Measurements from ENCODE around the gene TRPM7. TPM values are rescaled to one million over a fixed set of nuclear protein-coding genes. Genes with fewer than 3 reads are reported as not detected.
A peak's percentile ranks its signal among the peaks of the same experiment; 100 is the strongest.

TRPM7 gene
- total and polyA plus RNA-seq, 2 of the 13 experiments (the other 11 are each of a cell fraction or from before 2014, with no cell fraction given): 11.0 to 36.0 TPM

DNA sequence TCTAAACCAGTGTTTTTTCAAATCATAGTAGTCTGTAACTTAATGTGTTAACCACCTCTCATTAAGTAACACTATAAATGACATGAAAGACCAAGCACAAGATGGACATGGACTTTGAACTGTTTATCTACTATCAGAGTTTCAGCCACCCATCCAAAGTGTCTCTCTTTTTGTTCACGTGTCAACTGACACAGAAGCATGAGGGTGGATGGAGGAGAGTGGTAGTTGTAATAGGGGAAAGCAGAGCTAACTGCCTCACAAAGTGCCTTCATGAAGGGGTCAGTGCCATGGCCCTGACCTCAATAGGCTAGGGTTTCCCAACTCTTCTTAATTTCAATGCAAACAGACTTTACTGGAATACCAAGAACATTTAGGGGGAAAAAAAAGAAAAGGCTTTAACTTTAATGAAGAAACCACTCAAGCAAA lies 32.1 kb upstream of the TRPM7 start (continued):
- TF ChIP-seq, protein P1, sequence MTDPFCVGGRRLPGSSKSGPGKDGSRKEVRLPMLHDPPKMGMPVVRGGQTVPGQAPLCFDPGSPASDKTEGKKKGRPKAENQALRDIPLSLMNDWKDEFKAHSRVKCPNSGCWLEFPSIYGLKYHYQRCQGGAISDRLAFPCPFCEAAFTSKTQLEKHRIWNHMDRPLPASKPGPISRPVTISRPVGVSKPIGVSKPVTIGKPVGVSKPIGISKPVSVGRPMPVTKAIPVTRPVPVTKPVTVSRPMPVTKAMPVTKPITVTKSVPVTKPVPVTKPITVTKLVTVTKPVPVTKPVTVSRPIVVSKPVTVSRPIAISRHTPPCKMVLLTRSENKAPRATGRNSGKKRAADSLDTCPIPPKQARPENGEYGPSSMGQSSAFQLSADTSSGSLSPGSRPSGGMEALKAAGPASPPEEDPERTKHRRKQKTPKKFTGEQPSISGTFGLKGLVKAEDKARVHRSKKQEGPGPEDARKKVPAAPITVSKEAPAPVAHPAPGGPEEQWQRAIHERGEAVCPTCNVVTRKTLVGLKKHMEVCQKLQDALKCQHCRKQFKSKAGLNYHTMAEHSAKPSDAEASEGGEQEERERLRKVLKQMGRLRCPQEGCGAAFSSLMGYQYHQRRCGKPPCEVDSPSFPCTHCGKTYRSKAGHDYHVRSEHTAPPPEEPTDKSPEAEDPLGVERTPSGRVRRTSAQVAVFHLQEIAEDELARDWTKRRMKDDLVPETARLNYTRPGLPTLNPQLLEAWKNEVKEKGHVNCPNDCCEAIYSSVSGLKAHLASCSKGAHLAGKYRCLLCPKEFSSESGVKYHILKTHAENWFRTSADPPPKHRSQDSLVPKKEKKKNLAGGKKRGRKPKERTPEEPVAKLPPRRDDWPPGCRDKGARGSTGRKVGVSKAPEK (CRISPR knock-in tag; IDR thresholded peaks at IDR 0.05; ENCODE audit: borderline replicate concordance): no peak
- TF ChIP-seq RBAK (CRISPR knock-in tag; IDR thresholded peaks at IDR 0.05) (no peak), ZBTB3 (CRISPR knock-in tag; IDR thresholded peaks at IDR 0.05; ENCODE audit: borderline replicate concordance, low read depth) (no peak), ZNF253 (CRISPR knock-in tag; IDR thresholded peaks at IDR 0.05; ENCODE audit: borderline replicate concordance) (no peak), ZNF30 (CRISPR knock-in tag; IDR thresholded peaks at IDR 0.05) (no peak), TBX2 (CRISPR knock-in tag; IDR thresholded peaks at IDR 0.05; ENCODE audit: borderline replicate concordance) (peak; percentile 81), ZKSCAN8 (CRISPR knock-in tag; IDR thresholded peaks at IDR 0.05; ENCODE audit: borderline replicate concordance) (peak; percentile 47; the same call in 1 of the 2 replicates), NPAS2 (CRISPR knock-in tag; IDR thresholded peaks at IDR 0.05; ENCODE audit: borderline replicate concordance) (no peak), MTA3 (CRISPR knock-in tag; IDR thresholded peaks at IDR 0.05) (no peak), HOXD1 (CRISPR knock-in tag; IDR thresholded peaks at IDR 0.05) (0 out of 2 replicates have a peak, but pooled peaks have one; percentile 49), NAIF1 (CRISPR knock-in tag; IDR thresholded peaks at IDR 0.05; ENCODE audit: borderline replicate concordance) (no peak), YEATS4 (CRISPR knock-in tag; IDR thresholded peaks at IDR 0.05; ENCODE audit: borderline replicate concordance) (peak; percentile 71), YEATS2 (CRISPR knock-in tag; IDR thresholded peaks at IDR 0.05; ENCODE audit: borderline replicate concordance) (peak; percentile 54; the same call in 1 of the 2 replicates), RARA (CRISPR knock-in tag; IDR thresholded peaks at IDR 0.05) (peak; percentile 94), KLF15 (CRISPR knock-in tag; IDR thresholded peaks at IDR 0.05; ENCODE audit: borderline replicate concordance) (no peak), ZBTB42 (CRISPR knock-in tag; IDR thresholded peaks at IDR 0.05) (no peak), PPARG (CRISPR knock-in tag; conservative IDR thresholded peaks at IDR 0.05) (peak; percentile 54), ZBTB8A (CRISPR knock-in tag; IDR thresholded peaks at IDR 0.05; ENCODE audit: borderline replicate concordance, low read depth) (no peak), PHF20 (CRISPR knock-in tag; IDR thresholded peaks at IDR 0.05) (no peak), CREM (IDR thresholded peaks at IDR 0.05) (peak; percentile 78), CREM (CRISPR knock-in tag; IDR thresholded peaks at IDR 0.05) (no peak), BHLHE40 (IDR thresholded peaks at IDR 0.05; ENCODE audit: low read length) (peak; percentile 93)
- TF ChIP-seq, protein P2, sequence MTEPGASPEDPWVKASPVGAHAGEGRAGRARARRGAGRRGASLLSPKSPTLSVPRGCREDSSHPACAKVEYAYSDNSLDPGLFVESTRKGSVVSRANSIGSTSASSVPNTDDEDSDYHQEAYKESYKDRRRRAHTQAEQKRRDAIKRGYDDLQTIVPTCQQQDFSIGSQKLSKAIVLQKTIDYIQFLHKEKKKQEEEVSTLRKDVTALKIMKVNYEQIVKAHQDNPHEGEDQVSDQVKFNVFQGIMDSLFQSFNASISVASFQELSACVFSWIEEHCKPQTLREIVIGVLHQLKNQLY (CRISPR knock-in tag; IDR thresholded peaks at IDR 0.05): peak; percentile 99
- TF ChIP-seq, protein P3, sequence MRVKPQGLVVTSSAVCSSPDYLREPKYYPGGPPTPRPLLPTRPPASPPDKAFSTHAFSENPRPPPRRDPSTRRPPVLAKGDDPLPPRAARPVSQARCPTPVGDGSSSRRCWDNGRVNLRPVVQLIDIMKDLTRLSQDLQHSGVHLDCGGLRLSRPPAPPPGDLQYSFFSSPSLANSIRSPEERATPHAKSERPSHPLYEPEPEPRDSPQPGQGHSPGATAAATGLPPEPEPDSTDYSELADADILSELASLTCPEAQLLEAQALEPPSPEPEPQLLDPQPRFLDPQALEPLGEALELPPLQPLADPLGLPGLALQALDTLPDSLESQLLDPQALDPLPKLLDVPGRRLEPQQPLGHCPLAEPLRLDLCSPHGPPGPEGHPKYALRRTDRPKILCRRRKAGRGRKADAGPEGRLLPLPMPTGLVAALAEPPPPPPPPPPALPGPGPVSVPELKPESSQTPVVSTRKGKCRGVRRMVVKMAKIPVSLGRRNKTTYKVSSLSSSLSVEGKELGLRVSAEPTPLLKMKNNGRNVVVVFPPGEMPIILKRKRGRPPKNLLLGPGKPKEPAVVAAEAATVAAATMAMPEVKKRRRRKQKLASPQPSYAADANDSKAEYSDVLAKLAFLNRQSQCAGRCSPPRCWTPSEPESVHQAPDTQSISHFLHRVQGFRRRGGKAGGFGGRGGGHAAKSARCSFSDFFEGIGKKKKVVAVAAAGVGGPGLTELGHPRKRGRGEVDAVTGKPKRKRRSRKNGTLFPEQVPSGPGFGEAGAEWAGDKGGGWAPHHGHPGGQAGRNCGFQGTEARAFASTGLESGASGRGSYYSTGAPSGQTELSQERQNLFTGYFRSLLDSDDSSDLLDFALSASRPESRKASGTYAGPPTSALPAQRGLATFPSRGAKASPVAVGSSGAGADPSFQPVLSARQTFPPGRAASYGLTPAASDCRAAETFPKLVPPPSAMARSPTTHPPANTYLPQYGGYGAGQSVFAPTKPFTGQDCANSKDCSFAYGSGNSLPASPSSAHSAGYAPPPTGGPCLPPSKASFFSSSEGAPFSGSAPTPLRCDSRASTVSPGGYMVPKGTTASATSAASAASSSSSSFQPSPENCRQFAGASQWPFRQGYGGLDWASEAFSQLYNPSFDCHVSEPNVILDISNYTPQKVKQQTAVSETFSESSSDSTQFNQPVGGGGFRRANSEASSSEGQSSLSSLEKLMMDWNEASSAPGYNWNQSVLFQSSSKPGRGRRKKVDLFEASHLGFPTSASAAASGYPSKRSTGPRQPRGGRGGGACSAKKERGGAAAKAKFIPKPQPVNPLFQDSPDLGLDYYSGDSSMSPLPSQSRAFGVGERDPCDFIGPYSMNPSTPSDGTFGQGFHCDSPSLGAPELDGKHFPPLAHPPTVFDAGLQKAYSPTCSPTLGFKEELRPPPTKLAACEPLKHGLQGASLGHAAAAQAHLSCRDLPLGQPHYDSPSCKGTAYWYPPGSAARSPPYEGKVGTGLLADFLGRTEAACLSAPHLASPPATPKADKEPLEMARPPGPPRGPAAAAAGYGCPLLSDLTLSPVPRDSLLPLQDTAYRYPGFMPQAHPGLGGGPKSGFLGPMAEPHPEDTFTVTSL (CRISPR knock-in tag; IDR thresholded peaks at IDR 0.05; ENCODE audit: borderline replicate concordance): peak; percentile 92; the same call in 1 of the 2 replicates
